Skeletal muscle satellite cell (primary cell): ENCODE results near the gene OTOG.

Experiments
- H3K27me3 ChIP-seq: 2 replicates; pipeline ENCODE4 v1.7.0; 2013; ENCODE audit warnings: low read length; ENCODE audit not compliant: control insufficient read depth, insufficient read depth
- H3K36me3 ChIP-seq: 2 replicates; pipeline ENCODE4 v1.7.0; 2013; ENCODE audit warnings: mild to moderate bottlenecking, control low read depth, low read length; ENCODE audit not compliant: insufficient read depth
- H3K4me1 ChIP-seq: 2 replicates; pipeline ENCODE4 v1.7.0; 2013; ENCODE audit warnings: low read length; ENCODE audit not compliant: control insufficient read depth, insufficient read depth
- H3K4me2 ChIP-seq: 2 replicates; pipeline ENCODE4 v1.7.0; 2013; ENCODE audit warnings: mild to moderate bottlenecking, low read length
- H3K4me3 ChIP-seq: 2 replicates; pipeline ENCODE4 v1.7.0; 2013; ENCODE audit warnings: low read length
- H3K9ac ChIP-seq: 2 replicates; pipeline ENCODE4 v1.7.0; 2013; ENCODE audit warnings: mild to moderate bottlenecking, low read depth, low read length, moderate library complexity
- H3K9me3 ChIP-seq: replicated peaks from 2 replicates; pipeline ENCODE4 v1.7.0; 2013; ENCODE audit warnings: mild to moderate bottlenecking, control low read depth, low read length

The OTOG gene

DNA sequence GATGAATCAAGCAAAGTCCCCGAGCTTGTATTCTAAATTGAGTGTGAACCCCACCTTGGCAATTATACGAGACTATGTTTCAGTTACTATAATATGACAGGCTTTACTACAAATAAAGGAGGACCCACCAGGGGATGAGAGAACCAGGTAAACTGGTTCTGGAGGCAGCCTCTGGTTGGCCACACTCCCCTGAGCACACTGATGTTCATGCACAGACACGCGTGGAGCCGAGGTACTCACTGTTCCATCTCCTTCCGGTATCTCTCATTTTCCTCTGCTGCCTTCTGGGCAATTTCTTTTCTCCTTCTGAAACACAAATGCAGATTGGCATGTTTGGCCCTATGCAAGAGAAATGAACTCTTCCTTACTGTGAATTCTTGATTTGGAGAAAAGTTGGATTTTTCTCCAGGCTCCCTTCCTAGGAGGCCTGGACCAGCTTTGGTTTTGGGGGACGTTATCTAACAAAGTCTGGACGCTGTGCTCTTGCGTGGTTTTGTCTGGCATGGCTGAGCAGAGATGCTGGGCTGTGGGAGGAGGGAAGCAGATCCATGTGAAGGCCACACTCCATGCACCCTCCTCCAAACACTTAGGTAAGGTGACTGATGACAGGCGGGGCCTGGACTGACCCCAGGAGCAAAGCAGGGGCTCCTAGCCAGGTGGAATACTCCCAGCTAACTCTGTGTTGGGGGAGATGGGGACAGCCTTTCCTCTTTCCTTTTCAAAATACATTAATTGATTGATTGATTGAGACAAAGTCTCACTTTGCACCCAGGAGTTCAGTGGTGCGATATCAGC is 25.8 kb upstream of the OTOG start:
- H3K9me3 ChIP-seq = no peaks in the 10 kb centered on the region
- peaks cover 68% of the 10 kb centered on the region for H3K27me3 ChIP-seq
- H3K4me3 ChIP-seq = no peak overlapping the region
- no peak overlapping the region for H3K4me2 ChIP-seq
- H3K36me3 ChIP-seq = no peaks in the 10 kb centered on the region
- H3K4me1 ChIP-seq = no peaks in the 10 kb centered on the region
- H3K9ac ChIP-seq = no peak overlapping the region

DNA sequence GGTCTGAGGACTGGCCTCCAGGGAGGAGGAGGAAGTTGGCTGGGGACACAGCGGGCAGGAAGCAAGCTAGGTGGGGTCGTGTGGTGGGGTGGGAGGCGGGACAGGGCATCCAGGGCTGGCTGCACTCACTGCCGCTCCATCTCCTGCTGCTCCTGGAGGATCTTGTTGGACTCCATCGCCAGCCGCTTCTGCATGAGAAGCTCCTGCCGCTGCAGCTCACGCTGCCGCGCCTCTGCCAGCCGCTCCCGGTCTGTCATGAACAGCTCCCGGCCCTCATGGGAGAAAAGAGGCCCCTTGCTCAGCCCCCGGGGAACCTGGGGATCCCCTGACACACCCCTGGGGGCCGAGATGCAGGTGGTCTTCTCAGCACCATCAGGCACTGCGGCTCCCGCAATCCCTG is 24.4 kb upstream of the OTOG start:
- Histone ChIP-seq H3K27me3 (peaks cover 56% of the 10 kb centered on the region), H3K4me3 (no peak overlapping the region), H3K36me3 (no peaks in the 10 kb centered on the region), H3K4me2 (no peak overlapping the region), H3K4me1 (no peaks in the 10 kb centered on the region), H3K9ac (no peak overlapping the region), H3K9me3 (no peaks in the 10 kb centered on the region)

DNA sequence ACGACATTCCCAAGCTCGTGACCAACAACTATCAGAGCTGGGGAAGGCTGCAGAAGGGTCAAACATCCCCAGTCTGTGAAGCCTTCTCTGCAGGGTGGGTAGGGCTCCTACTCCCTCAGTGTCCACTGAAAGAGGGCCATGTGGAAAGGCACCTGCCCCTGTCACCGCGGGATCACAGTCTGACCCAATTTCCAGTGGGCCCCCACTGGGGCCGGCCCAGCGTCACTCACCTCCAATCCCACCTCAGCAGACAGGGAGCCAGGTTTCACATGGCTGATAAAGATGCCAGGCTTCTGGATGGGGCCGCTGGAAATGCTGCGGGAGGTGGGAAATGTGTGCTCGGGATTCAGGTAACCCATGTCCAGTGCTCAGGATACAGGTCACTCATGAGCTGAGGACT is 22.8 kb upstream of the OTOG start:
- Histone ChIP-seq H3K9ac (no peak overlapping the region), H3K36me3 (no peaks in the 10 kb centered on the region), H3K4me1 (no peaks in the 10 kb centered on the region), H3K4me2 (no peak overlapping the region), H3K27me3 (peaks cover 51% of the 10 kb centered on the region), H3K4me3 (no peak overlapping the region), H3K9me3 (no peaks in the 10 kb centered on the region)

- H3K9ac ChIP-seq = no peak overlapping the region
- peaks cover 52% of the 10 kb centered on the region for H3K27me3 ChIP-seq
- H3K4me1 ChIP-seq = no peaks in the 10 kb centered on the region
- no peak overlapping the region for H3K4me3 ChIP-seq
- no peaks in the 10 kb centered on the region for H3K9me3 ChIP-seq
- H3K36me3 ChIP-seq = no peaks in the 10 kb centered on the region
- H3K4me2 ChIP-seq = no peak overlapping the region
Measured at GRCh38 chr11:17525570-17525969, 21.5 kb upstream of the OTOG start.

DNA sequence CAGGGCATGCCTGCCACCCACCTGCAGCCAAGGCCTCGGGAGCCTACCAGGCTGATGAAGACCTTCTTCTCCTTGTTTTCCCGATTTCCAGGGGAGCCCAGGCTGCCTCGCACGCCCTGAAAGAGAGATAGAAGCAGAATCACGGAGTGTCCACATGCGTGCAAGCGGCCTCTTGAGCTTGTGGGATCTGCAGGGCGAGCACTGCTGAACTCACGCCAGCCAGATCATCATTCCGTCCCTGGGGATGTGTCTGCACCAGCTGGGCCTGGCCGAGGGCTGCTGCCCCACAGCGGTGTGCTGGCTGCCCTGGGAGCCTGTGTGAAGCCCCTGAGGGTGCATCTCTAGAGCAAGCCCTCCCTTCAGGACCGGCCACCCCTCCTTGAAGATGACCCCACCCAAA is 20.7 kb upstream of the OTOG start:
- no peak overlapping the region for H3K4me3 ChIP-seq
- no peak overlapping the region for H3K4me2 ChIP-seq
- no peaks in the 10 kb centered on the region for H3K4me1 ChIP-seq
- H3K9me3 ChIP-seq = no peaks in the 10 kb centered on the region
- H3K27me3 ChIP-seq = peaks cover 55% of the 10 kb centered on the region
- no peak overlapping the region for H3K9ac ChIP-seq
- H3K36me3 ChIP-seq = no peaks in the 10 kb centered on the region

GRCh38 chr11:17526931-17527627 is 20.0 kb upstream of the OTOG start:
- Histone ChIP-seq H3K4me2 (no peak overlapping the region), H3K27me3 (peaks cover 63% of the 10 kb centered on the region), H3K4me1 (no peaks in the 10 kb centered on the region), H3K9me3 (no peaks in the 10 kb centered on the region), H3K9ac (no peak overlapping the region), H3K4me3 (no peak overlapping the region), H3K36me3 (no peaks in the 10 kb centered on the region)

DNA sequence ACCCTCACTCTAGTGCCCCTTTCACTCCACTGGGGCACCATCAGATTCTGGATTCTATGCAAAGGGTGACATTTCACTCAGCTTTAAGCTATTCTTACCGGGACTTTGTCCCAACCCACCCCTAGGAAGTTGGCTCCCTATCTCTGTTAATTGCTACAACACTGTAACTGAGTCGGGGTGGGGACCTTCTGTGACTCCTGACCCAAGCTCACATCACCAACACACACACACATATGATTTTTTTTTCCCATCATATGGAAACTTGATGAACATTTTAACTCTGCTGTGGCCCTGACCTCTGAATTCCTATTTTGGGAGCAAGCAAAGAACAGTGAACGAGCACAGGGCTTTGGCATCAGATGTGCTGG is 19.4 kb upstream of the OTOG start:
- H3K4me1 ChIP-seq = no peaks in the 10 kb centered on the region
- no peaks in the 10 kb centered on the region for H3K36me3 ChIP-seq
- H3K9me3 ChIP-seq = no peaks in the 10 kb centered on the region
- H3K4me2 ChIP-seq = no peak overlapping the region
- H3K9ac ChIP-seq = no peak overlapping the region
- peaks cover 66% of the 10 kb centered on the region for H3K27me3 ChIP-seq
- no peak overlapping the region for H3K4me3 ChIP-seq

DNA sequence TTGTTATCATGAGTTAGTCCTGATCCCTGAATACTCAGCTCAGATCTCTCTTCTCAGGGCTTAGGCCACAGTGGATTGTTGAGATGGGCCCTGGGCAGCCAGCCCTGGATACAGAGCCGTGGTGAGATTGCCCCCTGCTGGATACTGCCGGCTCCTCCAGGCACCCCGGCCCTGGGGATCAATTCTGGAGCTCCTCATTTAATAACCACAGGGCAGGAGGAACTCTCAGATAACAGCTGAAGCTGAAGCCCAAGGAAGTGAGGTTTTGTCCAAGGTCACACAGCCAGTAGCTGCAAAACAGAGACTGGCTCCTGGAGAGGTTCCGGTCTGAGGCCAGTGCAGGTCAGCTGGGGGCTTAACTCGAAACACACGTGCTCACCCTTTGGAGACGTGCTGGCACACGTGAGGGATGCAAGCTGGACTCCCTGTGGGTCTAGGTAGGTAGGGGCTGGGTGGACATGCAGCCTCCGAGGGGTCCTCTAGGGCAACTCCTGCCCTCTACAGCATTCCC is 18.8 kb upstream of the OTOG start:
- H3K9me3 ChIP-seq = no peaks in the 10 kb centered on the region
- no peaks in the 10 kb centered on the region for H3K4me1 ChIP-seq
- peaks cover 68% of the 10 kb centered on the region for H3K27me3 ChIP-seq
- no peak overlapping the region for H3K4me3 ChIP-seq
- H3K36me3 ChIP-seq = no peaks in the 10 kb centered on the region
- H3K4me2 ChIP-seq = no peak overlapping the region
- no peak overlapping the region for H3K9ac ChIP-seq

DNA sequence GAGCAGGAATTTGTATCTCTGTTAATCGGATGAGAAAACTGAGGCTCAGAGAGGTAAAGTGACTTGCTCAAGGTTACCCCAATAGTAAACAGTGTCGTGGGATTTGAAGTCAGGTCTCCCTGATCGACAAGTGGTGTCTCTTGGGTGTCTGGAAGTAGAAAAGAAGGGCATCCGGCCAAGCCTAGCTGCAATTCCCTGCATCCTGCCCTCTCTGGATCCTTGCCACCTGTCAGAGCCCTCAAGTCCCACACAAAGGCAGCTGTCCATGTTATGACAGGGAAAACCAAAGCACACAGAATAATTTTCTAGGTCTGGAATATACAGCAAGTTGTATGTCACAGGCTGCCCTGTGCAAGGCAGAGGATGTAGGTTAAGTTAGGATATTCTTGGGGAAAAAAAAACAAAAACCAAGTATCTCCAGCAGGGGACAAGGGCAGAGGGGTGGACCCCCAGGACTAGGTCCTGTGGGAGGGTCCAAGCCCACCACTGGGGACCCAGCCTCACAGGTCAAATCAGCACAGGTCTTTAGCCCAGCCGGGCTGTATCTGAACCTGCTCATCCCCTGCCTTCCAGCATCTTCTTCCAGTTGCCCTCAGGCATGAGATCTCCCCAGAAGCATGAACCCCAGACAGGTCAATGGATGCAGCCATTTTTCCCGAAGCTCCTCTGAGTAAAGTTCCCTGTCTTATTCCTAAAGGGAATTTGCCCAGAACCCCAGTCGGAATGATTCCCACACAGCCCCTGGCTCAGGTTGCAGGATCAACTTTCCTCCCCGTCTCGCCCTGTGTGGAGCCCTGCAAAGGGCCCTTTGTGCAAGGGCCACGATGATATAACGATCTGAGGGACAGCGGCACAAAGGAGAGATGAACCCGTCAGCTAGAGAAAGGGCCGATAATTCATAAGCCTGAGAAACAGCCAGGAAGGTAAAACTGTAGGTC is 17.9 kb upstream of the OTOG start:
- no peak overlapping the region for H3K9ac ChIP-seq
- peaks cover 69% of the 10 kb centered on the region for H3K27me3 ChIP-seq

GRCh38 chr11:17529844-17530185 is 17.2 kb upstream of the OTOG start:
- Histone ChIP-seq H3K36me3 (no peaks in the 10 kb centered on the region), H3K4me2 (no peak overlapping the region), H3K9me3 (no peaks in the 10 kb centered on the region), H3K9ac (no peak overlapping the region), H3K27me3 (peaks cover 67% of the 10 kb centered on the region), H3K4me1 (no peaks in the 10 kb centered on the region), H3K4me3 (no peak overlapping the region)

More for the DNA sequence above, 17.9 kb upstream of the OTOG start:
- no peak overlapping the region for H3K4me3 ChIP-seq
- H3K4me2 ChIP-seq = no peak overlapping the region
- H3K36me3 ChIP-seq = no peaks in the 10 kb centered on the region
- H3K9me3 ChIP-seq = no peaks in the 10 kb centered on the region
- no peaks in the 10 kb centered on the region for H3K4me1 ChIP-seq

DNA sequence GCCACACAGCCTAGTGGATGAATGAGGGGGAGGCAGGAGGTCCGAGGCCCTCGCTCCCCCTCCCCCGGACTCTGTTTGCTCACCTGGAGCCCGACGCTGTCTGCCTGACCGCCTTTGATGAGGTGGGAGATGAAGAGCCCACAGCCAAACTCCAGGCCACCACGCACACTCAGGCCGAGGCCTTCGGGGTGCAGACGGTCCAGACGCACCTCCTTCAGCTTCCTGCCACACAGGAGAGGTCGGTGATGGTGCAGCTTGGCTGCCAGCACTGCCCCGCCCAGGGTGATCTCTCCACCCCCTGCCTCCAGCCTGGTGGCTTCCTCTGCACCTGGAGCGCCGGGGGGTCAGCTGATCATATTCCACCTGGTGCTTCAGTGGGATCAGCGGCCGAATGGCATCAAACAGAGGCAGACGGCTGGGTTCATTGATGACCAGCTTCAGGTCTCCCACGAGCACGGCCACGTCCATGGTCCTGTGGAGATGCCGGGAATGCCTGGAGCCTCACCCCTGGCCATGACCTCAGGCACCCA is 15.9 kb upstream of the OTOG start:
- no peaks in the 10 kb centered on the region for H3K36me3 ChIP-seq

More for the DNA sequence above, 15.9 kb upstream of the OTOG start:
- no peak overlapping the region for H3K4me2 ChIP-seq
- H3K9me3 ChIP-seq = no peaks in the 10 kb centered on the region
- H3K27me3 ChIP-seq = peaks cover 71% of the 10 kb centered on the region
- no peak overlapping the region for H3K4me3 ChIP-seq
- H3K4me1 ChIP-seq = no peaks in the 10 kb centered on the region
- no peak overlapping the region for H3K9ac ChIP-seq
